Natural killer cell treated with Interleukin-12 subunit alpha and Interleukin-12 subunit beta and Interleukin-15 and Interleukin-18, amount 100 ng/mL, for 72 hours (primary cell): Measurements from ENCODE around the gene AMELY. TPM values are rescaled to one million over a fixed set of nuclear protein-coding genes. Genes with fewer than 3 reads are reported as not detected.
"Not testable (repeated sequence)": the region's sequence is repeated elsewhere in the genome, so short reads cannot be mapped to it uniquely, and the experiment has no call there.

Source experiments
- ATAC-seq, 2 donors: fragments of 150-1000 bp; cut with Tn5 transposase in 1 of 2; sonication (Bioruptor Pico), chemical (Tn5 transposase) in 1 of 2; 2 replicates each; pipeline ENCODE4 v1.10.0; 2021
- DNase-seq: peaks from one replicate; pipeline ENCODE4 v3.0.0; 2022; ENCODE audit warnings: low spot score
- H3K27ac Mint-ChIP-seq, 2 donors: 1 replicate in 1 of 2; 2 replicates in 1 of 2; pipeline ENCODE4 v1.8.0; 2022; ENCODE audit warnings: mixed read lengths in 2 of 2, mild to moderate bottlenecking in 1 of 2, moderate library complexity in 1 of 2
- H3K27me3 Mint-ChIP-seq, 2 donors: 1 replicate in 1 of 2; 2 replicates in 1 of 2; pipeline ENCODE4 v1.8.0; 2022; ENCODE audit warnings: mixed read lengths in 2 of 2
- H3K36me3 Mint-ChIP-seq: one replicate; pipeline ENCODE4 v1.8.0; 2022; ENCODE audit warnings: mixed read lengths
- H3K4me1 Mint-ChIP-seq, 2 donors: 1 replicate in 1 of 2; 2 replicates in 1 of 2; pipeline ENCODE4 v1.8.0; 2022; ENCODE audit warnings: low read depth in 2 of 2, mixed read lengths in 2 of 2, mild to moderate bottlenecking in 1 of 2
- H3K4me3 Mint-ChIP-seq: one replicate; pipeline ENCODE4 v1.8.0; 2022; ENCODE audit warnings: mixed read lengths
- H3K9me3 Mint-ChIP-seq: 2 replicates; pipeline ENCODE4 v1.8.0; 2022; ENCODE audit warnings: mixed read lengths
- total RNA-seq, 2 donors: library from RNA; stranded (reverse); gene quantifications; one replicate each; pipeline ENCODE4 v1.2.3, GENCODE V29; 2022

Gene AMELY
- total RNA-seq, 2 donors from 2014 or later: not detected

- H3K4me1 Mint-ChIP-seq, H3K9me3 Mint-ChIP-seq, DNase-seq, H3K36me3 Mint-ChIP-seq, H3K4me3 Mint-ChIP-seq, H3K27ac Mint-ChIP-seq, ATAC-seq: not testable (repeated sequence)
- peaks cover 0 to 13% of the 10 kb centered on the region in 2 donors for H3K27me3 Mint-ChIP-seq
These were observed 3.5 kb downstream of the AMELY start for GRCh38 chrY:6908021-6908420.

GRCh38 chrY:6907591-6907990 lies 4.0 kb downstream of the AMELY start:
- no peak for DNase-seq
- no peak for ATAC-seq
- peaks cover 0 to 13% of the 10 kb centered on the region in 2 donors for H3K27me3 Mint-ChIP-seq
- H3K27ac Mint-ChIP-seq: no peak overlapping the region
- no peaks in the 10 kb centered on the region for H3K36me3 Mint-ChIP-seq
- H3K4me1 Mint-ChIP-seq: peaks cover 0 to 8% of the 10 kb centered on the region in 2 donors
- H3K4me3 Mint-ChIP-seq: no peak overlapping the region
- no peaks in the 10 kb centered on the region for H3K9me3 Mint-ChIP-seq

DNA sequence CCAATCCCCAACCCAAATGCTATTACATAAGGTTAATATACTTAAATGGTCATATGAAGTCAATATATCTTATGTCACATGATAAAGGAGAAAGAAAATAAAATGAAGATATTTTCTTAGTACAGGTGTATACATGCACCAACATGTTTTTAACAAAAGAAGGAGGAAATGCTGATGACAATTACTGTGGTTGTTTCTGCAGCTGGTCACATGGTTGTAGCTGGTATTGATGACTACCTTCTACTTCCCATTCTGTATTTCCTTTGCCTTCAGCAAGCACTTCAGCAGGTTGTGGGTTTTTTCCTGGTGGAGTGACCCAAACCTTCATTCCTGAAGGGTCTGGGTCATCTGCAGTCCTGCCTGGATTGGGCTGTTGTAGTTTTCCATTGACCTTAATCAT lies 9.4 kb downstream of the AMELY start:
- H3K36me3 Mint-ChIP-seq, H3K9me3 Mint-ChIP-seq, H3K4me1 Mint-ChIP-seq, H3K4me3 Mint-ChIP-seq, H3K27ac Mint-ChIP-seq, DNase-seq, ATAC-seq, H3K27me3 Mint-ChIP-seq: not testable (repeated sequence)

DNA sequence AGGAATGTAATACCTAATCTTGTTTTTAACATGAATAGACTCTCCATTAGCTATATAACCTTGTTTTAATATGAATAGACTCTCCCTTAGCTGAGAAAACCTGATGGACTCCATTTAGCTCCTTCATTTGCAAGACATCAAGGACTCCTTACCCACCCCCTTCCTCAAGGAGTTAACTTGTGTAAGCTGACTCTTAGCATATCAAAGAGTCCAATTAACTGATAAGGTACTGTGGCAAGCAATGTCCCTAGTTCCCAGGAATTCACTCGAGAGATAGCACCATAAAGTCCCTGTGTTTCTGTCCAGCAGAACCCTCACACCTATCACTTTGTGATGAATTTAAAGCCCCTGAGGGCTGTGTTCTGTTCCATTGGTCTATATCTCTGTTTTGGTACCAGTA lies 16.3 kb downstream of the AMELY start:
- no peak for ATAC-seq
- no peaks in the 10 kb centered on the region for H3K36me3 Mint-ChIP-seq
- no peaks in the 10 kb centered on the region for H3K27me3 Mint-ChIP-seq
- H3K4me3 Mint-ChIP-seq: no peak overlapping the region
- no peak overlapping the region for H3K27ac Mint-ChIP-seq
- no peak for DNase-seq
- H3K9me3 Mint-ChIP-seq: no peaks in the 10 kb centered on the region
- no peaks in the 10 kb centered on the region for H3K4me1 Mint-ChIP-seq

GRCh38 chrY:6894496-6894895 lies 17.1 kb downstream of the AMELY start:
- H3K9me3 Mint-ChIP-seq: no peaks in the 10 kb centered on the region
- no peak overlapping the region for H3K27ac Mint-ChIP-seq
- ATAC-seq (no peak), DNase-seq (no peak)
- H3K4me1 Mint-ChIP-seq: no peaks in the 10 kb centered on the region
- no peaks in the 10 kb centered on the region for H3K27me3 Mint-ChIP-seq
- H3K36me3 Mint-ChIP-seq: no peaks in the 10 kb centered on the region
- H3K4me3 Mint-ChIP-seq: no peak overlapping the region

GRCh38 chrY:6849384-6849783 lies 62.2 kb downstream of the AMELY start:
- no peaks in the 10 kb centered on the region for H3K9me3 Mint-ChIP-seq
- no peak overlapping the region for H3K4me3 Mint-ChIP-seq
- ATAC-seq (no peak), DNase-seq (no peak)
- H3K27ac Mint-ChIP-seq: no peak overlapping the region
- H3K36me3 Mint-ChIP-seq: peaks cover 4% of the 10 kb centered on the region
- no peaks in the 10 kb centered on the region for H3K4me1 Mint-ChIP-seq
- no peaks in the 10 kb centered on the region for H3K27me3 Mint-ChIP-seq

DNA sequence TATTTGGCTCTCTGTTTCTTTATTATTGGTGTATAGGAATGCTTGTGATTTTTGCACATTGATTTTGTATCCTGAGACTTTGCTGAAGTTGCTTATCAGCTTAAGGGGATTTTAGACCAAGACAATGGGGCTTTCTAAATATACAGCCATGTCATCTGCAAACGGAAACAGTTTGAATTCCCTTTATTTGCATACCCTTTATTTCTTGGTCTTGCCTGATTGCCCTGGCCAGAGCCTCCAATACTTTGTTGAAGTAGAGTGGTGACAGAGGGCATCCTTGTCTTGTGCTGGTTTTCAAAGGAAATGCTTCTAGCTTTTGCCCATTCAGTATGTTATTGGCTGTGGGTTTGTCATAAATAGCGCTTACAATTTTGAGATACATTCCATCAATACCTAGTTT lies 68.9 kb downstream of the AMELY start:
- not testable (repeated sequence) for DNase-seq, H3K27ac Mint-ChIP-seq, H3K27me3 Mint-ChIP-seq, H3K9me3 Mint-ChIP-seq, H3K4me3 Mint-ChIP-seq, H3K4me1 Mint-ChIP-seq, ATAC-seq, H3K36me3 Mint-ChIP-seq

Other genes starting within 250 kb of the AMELY start
- gene TBL1Y, start 1.1 kb downstream of the AMELY start, total RNA-seq: not detected